HepG2 (cell line): Measurements from ENCODE around the gene MCEE. TPM values are rescaled to one million over a fixed set of nuclear protein-coding genes. Genes with fewer than 3 reads are reported as not detected.

Experiments used
- ADNP ChIP-seq: sonication (generic); formaldehyde crosslinking; IDR thresholded peaks from 2 replicates; pipeline ENCODE4 v1.4.0; 2020; ENCODE audit warnings: missing genetic modification reagents
- DNMT1 ChIP-seq: sonication (generic); formaldehyde crosslinking; IDR thresholded peaks from 2 replicates; pipeline ENCODE4 v1.5.1; 2020; ENCODE audit warnings: mild to moderate bottlenecking, missing genetic modification reagents
- DRAP1 ChIP-seq: IDR thresholded peaks from 2 replicates; pipeline ENCODE4 v1.6.1; 2016; ENCODE audit warnings: missing genetic modification reagents, missing compliant biosample characterization
- ELK4 ChIP-seq: sonication (generic); formaldehyde crosslinking; IDR thresholded peaks from 2 replicates; pipeline ENCODE4 v1.9.0; 2021; ENCODE audit warnings: missing genetic modification reagents, borderline replicate concordance
- ERF ChIP-seq: IDR thresholded peaks from 2 replicates; pipeline ENCODE4 v1.6.1; 2018; ENCODE audit warnings: missing biosample characterization, missing genetic modification reagents
- HNF1B ChIP-seq: sonication (generic); formaldehyde crosslinking; IDR thresholded peaks from 2 replicates; pipeline ENCODE4 v1.5.1; 2020; ENCODE audit warnings: mild to moderate bottlenecking, moderate library complexity, missing genetic modification reagents
- HNRNPL ChIP-seq: fragments of 200-400 bp; formaldehyde crosslinking; IDR thresholded peaks from 2 replicates; pipeline ENCODE4 v1.6.1; 2017; ENCODE audit warnings: mild to moderate bottlenecking, low read depth, low read length
- NFRKB ChIP-seq: fragments of 450-650 bp; IDR thresholded peaks from 2 replicates; pipeline ENCODE4 v1.6.1; 2017
- RBAK ChIP-seq: sonication (generic); formaldehyde crosslinking; IDR thresholded peaks from 2 replicates; pipeline ENCODE4 v1.5.1; 2020; ENCODE audit warnings: mild to moderate bottlenecking, missing genetic modification reagents
- RNF2 ChIP-seq: fragments of 450-650 bp; conservative IDR thresholded peaks from 2 replicates; pipeline ENCODE4 v1.6.1; 2016; ENCODE audit warnings: low read depth
- SNRNP70 ChIP-seq: fragments of 200-400 bp; formaldehyde crosslinking; IDR thresholded peaks from 2 replicates; pipeline ENCODE4 v1.6.1; 2017; ENCODE audit warnings: mild to moderate bottlenecking, low read depth, low read length, moderate library complexity
- SOX13 ChIP-seq, 3 experiments: fragments of 450-650 bp in 1 of 3; sonication (generic) in 1 of 3; formaldehyde crosslinking in 1 of 3; IDR thresholded peaks in 2 of 3; conservative IDR thresholded peaks in 1 of 3; 2 replicates each; pipeline versions ENCODE4 v1.5.0 to v1.6.1; 2016 to 2020; ENCODE audit warnings: antibody characterized with exemption in 1 of 3, mild to moderate bottlenecking in 1 of 3, missing compliant biosample characterization in 1 of 3, missing genetic modification reagents in 1 of 3, moderate library complexity in 1 of 3
- U2AF1 ChIP-seq: fragments of 200-400 bp; formaldehyde crosslinking; optimal IDR thresholded peaks from 2 replicates; pipeline ENCODE3; 2017; ENCODE audit warnings: mild to moderate bottlenecking, low read depth, low read length
- ZBTB10 ChIP-seq: sonication (generic); formaldehyde crosslinking; IDR thresholded peaks from 2 replicates; pipeline ENCODE4 v1.4.0; 2020; ENCODE audit warnings: missing genetic modification reagents, borderline replicate concordance
- ZC3H4 ChIP-seq: sonication (generic); formaldehyde crosslinking; IDR thresholded peaks from 2 replicates; pipeline ENCODE4 v1.4.0; 2020; ENCODE audit warnings: missing genetic modification reagents, borderline replicate concordance
- ZFP1 ChIP-seq: IDR thresholded peaks from 2 replicates; pipeline ENCODE4 v1.6.1; 2016
- ZFP62 ChIP-seq: sonication (generic); formaldehyde crosslinking; IDR thresholded peaks from 2 replicates; pipeline ENCODE4 v1.4.0; 2020; ENCODE audit warnings: missing genetic modification reagents
- ZNF101 ChIP-seq: sonication (generic); formaldehyde crosslinking; IDR thresholded peaks from 2 replicates; pipeline ENCODE4 v1.4.0; 2020; ENCODE audit warnings: mild to moderate bottlenecking, low read depth, missing genetic modification reagents, borderline replicate concordance
- ZNF17 ChIP-seq: sonication (generic); formaldehyde crosslinking; IDR thresholded peaks from 2 replicates; pipeline ENCODE4 v1.5.0; 2020; ENCODE audit warnings: mild to moderate bottlenecking, missing genetic modification reagents
- ZNF232 ChIP-seq: sonication (generic); formaldehyde crosslinking; IDR thresholded peaks from 2 replicates; pipeline ENCODE4 v1.4.0; 2020; ENCODE audit warnings: missing genetic modification reagents, borderline replicate concordance
- ZNF567 ChIP-seq: sonication (generic); formaldehyde crosslinking; IDR thresholded peaks from 2 replicates; pipeline ENCODE4 v1.8.1; 2023; ENCODE audit warnings: mild to moderate bottlenecking, missing genetic modification reagents, borderline replicate concordance
- ZNF629 ChIP-seq: sonication (generic); formaldehyde crosslinking; conservative IDR thresholded peaks from 2 replicates; pipeline ENCODE4 v1.5.0; 2020; ENCODE audit warnings: missing genetic modification reagents
- ZNF709 ChIP-seq: sonication (generic); formaldehyde crosslinking; IDR thresholded peaks from 2 replicates; pipeline ENCODE4 v1.5.0; 2020; ENCODE audit warnings: mild to moderate bottlenecking, missing genetic modification reagents
- ZNF781 ChIP-seq: sonication (generic); formaldehyde crosslinking; IDR thresholded peaks from 2 replicates; pipeline ENCODE4 v1.5.1; 2020; ENCODE audit warnings: borderline replicate concordance, mild to moderate bottlenecking, missing genetic modification reagents; ENCODE audit errors: not compliant biosample characterization
- ZNF839 ChIP-seq: sonication (generic); formaldehyde crosslinking; IDR thresholded peaks from 2 replicates; pipeline ENCODE4 v1.4.0; 2020; ENCODE audit warnings: missing genetic modification reagents, mild to moderate bottlenecking, borderline replicate concordance
- ZNF878 ChIP-seq: sonication (generic); formaldehyde crosslinking; IDR thresholded peaks from 2 replicates; pipeline ENCODE4 v1.8.1; 2023; ENCODE audit warnings: mild to moderate bottlenecking, missing genetic modification reagents, moderate library complexity
- ZSCAN21 ChIP-seq: sonication (generic); formaldehyde crosslinking; IDR thresholded peaks from 2 replicates; pipeline ENCODE4 v1.8.0; 2022; ENCODE audit warnings: mild to moderate bottlenecking, missing genetic modification reagents, moderate library complexity, borderline replicate concordance
- polyA plus RNA-seq, 8 experiments: library from polyadenylated mRNA; depleted of rRNA in 3 of 8; stranded (reverse) in 7 of 8; unstranded in 1 of 8; fragments of >200 nt; fragmentation: Illumina TruSeq in 4 of 8; extraction: Trizol in 4 of 8; gene quantifications; 2 replicates each; pipeline versions ENCODE4 v1.2.1 to v1.2.3, GENCODE V29; 2011 to 2016; ENCODE audit warnings: low read depth in 4 of 8, missing spikeins in 1 of 8, mixed read lengths in 1 of 8; ENCODE audit not compliant: insufficient read depth in 1 of 8
- total RNA-seq, 5 experiments: library from RNA; depleted of rRNA; stranded (reverse); fragments of >200 nt; fragmentation: Illumina TruSeq; extraction: Trizol; gene quantifications; 2 replicates each; pipeline ENCODE4 v1.2.3, GENCODE V29; 2016; ENCODE audit warnings: low read depth in 1 of 5

The MCEE gene
- total and polyA plus RNA-seq, 2 of the 13 experiments (the other 11 are each of a cell fraction or from before 2014, with no cell fraction given) = 32.0 to 66.9 TPM

GRCh38 chr2:71136174-71136573 is 6.1 kb upstream of the MCEE start (continued):
- no peak for TF ChIP-seq ELK4 (CRISPR knock-in tag)
- TF ChIP-seq ZFP62 (CRISPR knock-in tag) = no peak
- no peak for TF ChIP-seq ZNF878 (CRISPR knock-in tag)
- no peak for TF ChIP-seq SNRNP70
- no peak for TF ChIP-seq ZNF709 (CRISPR knock-in tag)
- no peak for TF ChIP-seq ERF (CRISPR knock-in tag)
- no peak for TF ChIP-seq ZNF101
- TF ChIP-seq NFRKB = no peak
- TF ChIP-seq RNF2 = no peak
- TF ChIP-seq DRAP1 (CRISPR knock-in tag) = no peak
- TF ChIP-seq DNMT1 = no peak
- peak; percentile 65; the same call in 1 of the 2 replicates for TF ChIP-seq ADNP (CRISPR knock-in tag)
- TF ChIP-seq HNF1B = no peak
- TF ChIP-seq ZNF17 (CRISPR knock-in tag) = no peak
- TF ChIP-seq ZBTB10 (CRISPR knock-in tag) = no peak
- TF ChIP-seq HNRNPL = no peak
- TF ChIP-seq ZNF839 (CRISPR knock-in tag) = no peak
- no peak for TF ChIP-seq U2AF1
- no peak for TF ChIP-seq ZC3H4
- no peak for TF ChIP-seq ZSCAN21 (CRISPR knock-in tag)
- no peak for TF ChIP-seq ZNF232 (CRISPR knock-in tag)
- TF ChIP-seq ZNF781 (CRISPR knock-in tag) = no peak
- TF ChIP-seq ZFP1 (CRISPR knock-in tag) = 0 out of 2 replicates have a peak, but pooled peaks have one; percentile 34
- no peak for TF ChIP-seq ZNF567 (CRISPR knock-in tag)
- no peak for TF ChIP-seq RBAK (CRISPR knock-in tag)
- peak; percentile 54 for TF ChIP-seq ZNF629
- no peak for TF ChIP-seq SOX13 (IDR thresholded peaks at IDR 0.05)
- TF ChIP-seq SOX13 (CRISPR knock-in tag; conservative IDR thresholded peaks at IDR 0.05 in 1 of 2, IDR thresholded peaks at IDR 0.05 in 1 of 2) = peak in 1 of 2 experiments; percentile 32; a peak in 1 of 4 replicates
